ENCODE results near the gene OR5L2. TPM values are rescaled to one million over a fixed set of nuclear protein-coding genes. Genes with fewer than 3 reads are reported as not detected.

Gene OR5L2
- total RNA-seq, 1 donor, result not detected

DNA sequence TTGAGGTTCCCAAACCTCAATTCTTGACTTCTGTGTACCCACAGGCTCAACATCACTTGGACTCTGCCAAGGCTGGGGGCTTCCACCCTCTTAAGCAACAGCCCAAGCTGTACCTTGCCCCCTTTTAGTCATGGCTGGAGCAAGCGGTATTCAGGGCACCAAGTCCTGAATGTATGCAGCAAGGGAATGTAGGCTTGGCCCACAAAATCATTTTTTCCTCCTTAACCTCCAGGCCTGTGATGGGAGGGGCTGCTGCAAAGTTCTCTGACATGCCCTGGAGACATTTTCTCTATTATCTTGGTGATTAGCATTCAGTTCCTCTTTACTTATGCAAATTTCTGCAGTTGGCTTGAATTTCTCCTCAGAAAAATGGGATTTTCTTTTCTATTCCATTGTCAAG is 20.8 kb upstream of the OR5L2 start:
- Histone ChIP-seq H3K79me2 (ENCODE audit: insufficient read depth, low read length) (no peaks in the 10 kb centered on the region), H3K9me3 (ENCODE audit: low read depth, low read length) (no peaks in the 10 kb centered on the region), H3K27ac (ENCODE audit: low read depth, low read length) (no peak overlapping the region), H3K4me1 (ENCODE audit: insufficient read depth, low read length) (no peaks in the 10 kb centered on the region), H3K27me3 (ENCODE audit: insufficient read depth, low read length) (no peaks in the 10 kb centered on the region), H3K4me2 (ENCODE audit: insufficient read depth, low read length) (no peak overlapping the region), H4K20me1 (ENCODE audit: insufficient read depth, low read length) (no peaks in the 10 kb centered on the region), H3K36me3 (ENCODE audit: insufficient read depth, low read length) (no peaks in the 10 kb centered on the region), H2AFZ (ENCODE audit: low read length) (no peak overlapping the region), H3K4me3 (ENCODE audit: insufficient read depth, low read length) (no peak overlapping the region)
- DNase-seq (ENCODE audit: insufficient read length, low spot score, missing footprints), result no peak
- TF ChIP-seq, protein P1, sequence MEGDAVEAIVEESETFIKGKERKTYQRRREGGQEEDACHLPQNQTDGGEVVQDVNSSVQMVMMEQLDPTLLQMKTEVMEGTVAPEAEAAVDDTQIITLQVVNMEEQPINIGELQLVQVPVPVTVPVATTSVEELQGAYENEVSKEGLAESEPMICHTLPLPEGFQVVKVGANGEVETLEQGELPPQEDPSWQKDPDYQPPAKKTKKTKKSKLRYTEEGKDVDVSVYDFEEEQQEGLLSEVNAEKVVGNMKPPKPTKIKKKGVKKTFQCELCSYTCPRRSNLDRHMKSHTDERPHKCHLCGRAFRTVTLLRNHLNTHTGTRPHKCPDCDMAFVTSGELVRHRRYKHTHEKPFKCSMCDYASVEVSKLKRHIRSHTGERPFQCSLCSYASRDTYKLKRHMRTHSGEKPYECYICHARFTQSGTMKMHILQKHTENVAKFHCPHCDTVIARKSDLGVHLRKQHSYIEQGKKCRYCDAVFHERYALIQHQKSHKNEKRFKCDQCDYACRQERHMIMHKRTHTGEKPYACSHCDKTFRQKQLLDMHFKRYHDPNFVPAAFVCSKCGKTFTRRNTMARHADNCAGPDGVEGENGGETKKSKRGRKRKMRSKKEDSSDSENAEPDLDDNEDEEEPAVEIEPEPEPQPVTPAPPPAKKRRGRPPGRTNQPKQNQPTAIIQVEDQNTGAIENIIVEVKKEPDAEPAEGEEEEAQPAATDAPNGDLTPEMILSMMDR (IDR thresholded peaks at IDR 0.05; ENCODE audit: extremely low read depth, low read depth, low read length), result no peak

DNA sequence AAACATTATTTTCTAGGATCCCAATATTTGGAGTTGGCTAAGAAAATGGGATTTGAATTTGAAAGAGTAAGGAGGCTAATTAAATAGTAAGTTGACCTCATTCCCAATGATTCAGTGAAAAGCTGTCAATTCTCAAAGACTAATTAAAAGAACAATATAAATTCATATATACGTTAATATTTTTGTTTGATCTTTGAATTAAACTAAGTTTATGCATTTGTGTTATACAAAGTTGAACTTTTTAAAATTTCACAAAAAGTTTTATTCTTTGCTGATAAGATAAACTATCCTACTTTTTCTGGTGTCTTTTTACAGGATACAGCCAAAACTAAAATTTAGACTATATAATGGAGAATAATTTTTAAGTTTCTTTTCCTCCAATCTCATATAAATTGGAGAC is 16.0 kb upstream of the OR5L2 start, which contains the start of gene OR5L1:
OR5L1 (plus strand) TSS at position 301 of the 400 bp plus-strand sequence. CDS start 100 bp downstream, outside the sequence.
- TF ChIP-seq, protein P1 (IDR thresholded peaks at IDR 0.05; ENCODE audit: extremely low read depth, low read depth, low read length), result no peak

DNA sequence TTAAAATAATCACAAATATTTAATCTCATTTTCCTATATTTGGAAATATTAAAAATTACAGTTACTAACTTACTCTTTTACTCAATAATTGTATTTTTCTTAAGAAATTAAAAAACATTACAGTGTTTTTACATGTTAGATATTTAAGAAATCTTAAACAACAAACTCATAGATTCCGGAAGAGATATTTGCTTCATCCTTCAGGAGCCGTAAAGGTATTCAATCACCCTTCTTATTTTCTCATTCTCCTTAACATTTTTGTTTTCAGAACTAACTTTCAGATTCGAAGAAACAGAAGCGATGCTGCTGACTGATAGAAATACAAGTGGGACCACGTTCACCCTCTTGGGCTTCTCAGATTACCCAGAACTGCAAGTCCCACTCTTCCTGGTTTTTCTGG is 7.7 kb upstream of the OR5L2 start, which contains the start of gene OR5D18:
OR5D18 (plus strand) TSS at position 301 of the 400 bp plus-strand sequence; CDS start at position 301, 0 bp downstream.
- H3K4me2 ChIP-seq (ENCODE audit: insufficient read depth, low read length), result no peak within 1 kb of the TSS
- no peak for DNase-seq (ENCODE audit: insufficient read length, low spot score, missing footprints)
- TF ChIP-seq, protein P1 (IDR thresholded peaks at IDR 0.05; ENCODE audit: extremely low read depth, low read depth, low read length), result no peak
- no peaks in the 10 kb centered on the region for H3K27me3 ChIP-seq (ENCODE audit: insufficient read depth, low read length)
- H2AFZ ChIP-seq (ENCODE audit: low read length), result no peak within 1 kb of the TSS
- H3K9me3 ChIP-seq (ENCODE audit: low read depth, low read length), result peaks cover 4% of the 10 kb centered on the region
- no peaks in the 10 kb centered on the region for H4K20me1 ChIP-seq (ENCODE audit: insufficient read depth, low read length)
- no peak within 1 kb of the TSS for H3K27ac ChIP-seq (ENCODE audit: low read depth, low read length)
- no peak within 1 kb of the TSS for H3K4me3 ChIP-seq (ENCODE audit: insufficient read depth, low read length)
- no peaks in the 10 kb centered on the region for H3K4me1 ChIP-seq (ENCODE audit: insufficient read depth, low read length)
- no peaks in the 10 kb centered on the region for H3K79me2 ChIP-seq (ENCODE audit: insufficient read depth, low read length)
- no peaks in the 10 kb centered on the region for H3K36me3 ChIP-seq (ENCODE audit: insufficient read depth, low read length)

More for the DNA sequence above, 16.0 kb upstream of the OR5L2 start, which contains the start of gene OR5L1:
- no peaks in the 10 kb centered on the region for H3K4me1 ChIP-seq (ENCODE audit: insufficient read depth, low read length)
- H4K20me1 ChIP-seq (ENCODE audit: insufficient read depth, low read length), result no peaks in the 10 kb centered on the region
- H3K4me2 ChIP-seq (ENCODE audit: insufficient read depth, low read length), result no peak within 1 kb of the TSS
- no peak for DNase-seq (ENCODE audit: insufficient read length, low spot score, missing footprints)
- H3K79me2 ChIP-seq (ENCODE audit: insufficient read depth, low read length), result no peaks in the 10 kb centered on the region
- no peaks in the 10 kb centered on the region for H3K27me3 ChIP-seq (ENCODE audit: insufficient read depth, low read length)
- no peaks in the 10 kb centered on the region for H3K36me3 ChIP-seq (ENCODE audit: insufficient read depth, low read length)
- no peak within 1 kb of the TSS for H3K27ac ChIP-seq (ENCODE audit: low read depth, low read length)
- H3K9me3 ChIP-seq (ENCODE audit: low read depth, low read length), result no peaks in the 10 kb centered on the region
- H3K4me3 ChIP-seq (ENCODE audit: insufficient read depth, low read length), result no peak within 1 kb of the TSS
- no peak within 1 kb of the TSS for H2AFZ ChIP-seq (ENCODE audit: low read length)

DNA sequence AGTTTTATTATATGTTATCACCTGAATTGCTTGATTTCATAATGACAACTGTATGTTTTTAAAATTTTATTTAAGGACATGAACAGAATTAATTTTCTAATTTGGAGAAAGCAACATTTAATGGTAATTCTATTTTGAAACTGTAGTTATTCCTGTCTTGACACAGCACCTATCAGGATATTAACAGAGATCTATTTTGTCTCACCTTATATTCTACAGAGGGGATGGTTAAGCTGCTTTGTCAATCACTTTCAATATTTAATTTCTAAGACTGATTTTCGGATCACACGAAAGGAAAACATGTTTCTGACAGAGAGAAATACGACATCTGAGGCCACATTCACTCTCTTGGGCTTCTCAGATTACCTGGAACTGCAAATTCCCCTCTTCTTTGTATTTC is 11.4 kb downstream of the OR5L2 start, which contains the start of gene OR5D16:
OR5D16 (plus strand) TSS at position 301 of the 400 bp plus-strand sequence; CDS start at position 301, 0 bp downstream.
- TF ChIP-seq, protein P1 (IDR thresholded peaks at IDR 0.05; ENCODE audit: extremely low read depth, low read depth, low read length), result no peak
- no peaks in the 10 kb centered on the region for H3K27me3 ChIP-seq (ENCODE audit: insufficient read depth, low read length)
- no peak within 1 kb of the TSS for H3K27ac ChIP-seq (ENCODE audit: low read depth, low read length)
- no peaks in the 10 kb centered on the region for H3K4me1 ChIP-seq (ENCODE audit: insufficient read depth, low read length)
- H3K4me3 ChIP-seq (ENCODE audit: insufficient read depth, low read length), result no peak within 1 kb of the TSS
- H3K79me2 ChIP-seq (ENCODE audit: insufficient read depth, low read length), result no peaks in the 10 kb centered on the region
- H2AFZ ChIP-seq (ENCODE audit: low read length), result no peak within 1 kb of the TSS
- H4K20me1 ChIP-seq (ENCODE audit: insufficient read depth, low read length), result no peaks in the 10 kb centered on the region
- no peak within 1 kb of the TSS for H3K4me2 ChIP-seq (ENCODE audit: insufficient read depth, low read length)
- no peaks in the 10 kb centered on the region for H3K9me3 ChIP-seq (ENCODE audit: low read depth, low read length)
- H3K36me3 ChIP-seq (ENCODE audit: insufficient read depth, low read length), result no peaks in the 10 kb centered on the region
- no peak for DNase-seq (ENCODE audit: insufficient read length, low spot score, missing footprints)
